ENCODE measurements around the gene PTPRR.
"Not testable (repeated sequence)": the region's sequence is repeated elsewhere in the genome, so short reads cannot be mapped to it uniquely, and the experiment has no call there.

PTPRR gene

GRCh38 chr12:70807993-70808392, 112.5 kb downstream of the PTPRR start:
- H3K4me3 Mint-ChIP-seq; H3K4me1 Mint-ChIP-seq (ENCODE audit: low read depth); H3K36me3 Mint-ChIP-seq (ENCODE audit: low read depth); H3K9me3 Mint-ChIP-seq; H3K27ac Mint-ChIP-seq; H3K27me3 Mint-ChIP-seq: not testable (repeated sequence)

- H3K4me1 Mint-ChIP-seq (ENCODE audit: low read depth), result no peaks in the 10 kb centered on the region
- H3K9me3 Mint-ChIP-seq, result peaks cover 8% of the 10 kb centered on the region
- H3K4me3 Mint-ChIP-seq, result no peak overlapping the region
- no peaks in the 10 kb centered on the region for H3K27me3 Mint-ChIP-seq
- no peak overlapping the region for H3K27ac Mint-ChIP-seq
- H3K36me3 Mint-ChIP-seq (ENCODE audit: low read depth), result no peaks in the 10 kb centered on the region
Measured at GRCh38 chr12:70806827-70807226, 113.7 kb downstream of the PTPRR start.

GRCh38 chr12:70806043-70806442, 114.5 kb downstream of the PTPRR start:
- Mint-ChIP-seq H3K9me3 (peaks cover 8% of the 10 kb centered on the region), H3K4me3 (no peak overlapping the region), H3K27me3 (no peaks in the 10 kb centered on the region), H3K36me3 (ENCODE audit: low read depth) (no peaks in the 10 kb centered on the region), H3K27ac (no peak overlapping the region), H3K4me1 (ENCODE audit: low read depth) (no peaks in the 10 kb centered on the region)

- Mint-ChIP-seq H3K9me3 (peaks cover 3% of the 10 kb centered on the region), H3K27ac (no peak overlapping the region), H3K27me3 (no peaks in the 10 kb centered on the region), H3K4me1 (ENCODE audit: low read depth) (no peaks in the 10 kb centered on the region), H3K4me3 (no peak overlapping the region), H3K36me3 (ENCODE audit: low read depth) (no peaks in the 10 kb centered on the region)
Measured at GRCh38 chr12:70798016-70798783, 122.3 kb downstream of the PTPRR start.

DNA sequence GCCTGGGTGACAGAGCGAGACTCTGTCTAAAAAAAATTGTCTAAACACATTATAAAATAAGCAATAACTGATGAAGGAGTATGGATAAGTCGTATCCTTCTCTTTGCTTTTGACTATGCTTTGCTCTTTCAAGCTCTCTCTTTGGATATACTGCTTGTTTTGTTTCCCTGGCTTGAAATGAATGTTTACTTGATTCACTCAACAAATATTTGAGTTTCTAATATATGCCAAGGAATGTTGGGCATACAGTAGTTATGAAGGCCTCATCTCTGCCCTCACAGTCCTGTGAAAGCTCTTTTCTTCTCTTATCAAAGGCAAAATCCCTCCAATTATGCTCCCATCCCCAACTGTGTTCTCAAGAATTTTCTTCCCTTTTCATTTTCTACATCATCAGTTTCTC, 123.5 kb downstream of the PTPRR start:
- Mint-ChIP-seq H3K36me3 (ENCODE audit: low read depth) (no peaks in the 10 kb centered on the region), H3K4me3 (no peak overlapping the region), H3K27ac (no peak overlapping the region), H3K9me3 (peaks cover 3% of the 10 kb centered on the region), H3K4me1 (ENCODE audit: low read depth) (no peaks in the 10 kb centered on the region), H3K27me3 (no peaks in the 10 kb centered on the region)

DNA sequence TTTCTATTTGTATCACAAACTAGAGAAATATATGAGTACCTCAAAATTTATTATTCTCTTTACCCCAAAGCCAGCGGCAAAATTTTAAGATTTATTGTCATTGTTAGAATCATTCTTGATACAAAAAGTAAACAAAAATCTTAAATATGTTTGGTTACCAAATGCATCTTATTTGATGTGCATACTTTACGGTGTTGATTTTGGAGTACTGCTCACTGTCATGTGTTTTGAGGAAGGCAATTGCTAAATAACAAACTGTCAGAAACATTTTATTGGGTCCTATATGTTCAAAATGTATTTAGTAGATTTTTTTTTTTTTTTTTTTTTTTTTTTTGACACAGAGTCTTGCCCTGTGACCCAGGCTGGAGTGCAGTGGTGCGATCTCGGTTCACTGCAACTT, 124.9 kb downstream of the PTPRR start:
- peaks cover 3% of the 10 kb centered on the region for H3K9me3 Mint-ChIP-seq
- no peaks in the 10 kb centered on the region for H3K27me3 Mint-ChIP-seq

DNA sequence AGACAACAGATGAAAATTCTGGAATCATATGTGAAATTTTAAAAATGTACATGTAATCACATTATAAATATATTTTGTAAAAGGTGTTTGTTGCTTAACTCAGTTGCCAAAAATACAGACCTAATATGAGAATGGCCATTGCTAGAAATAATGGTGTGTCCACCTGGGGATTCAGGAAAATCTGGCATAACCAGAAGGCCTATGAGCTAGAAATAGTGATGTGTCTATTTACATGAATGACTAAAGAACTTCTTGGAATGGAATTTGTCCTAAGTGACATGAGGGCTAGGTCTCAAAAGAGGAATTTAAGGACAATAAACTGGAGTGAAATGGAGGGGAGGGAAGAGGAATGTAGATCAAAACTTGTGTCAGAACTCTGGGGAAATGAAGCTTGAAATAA, 126.4 kb downstream of the PTPRR start:
- Mint-ChIP-seq H3K27ac (no peak overlapping the region), H3K36me3 (ENCODE audit: low read depth) (no peaks in the 10 kb centered on the region), H3K27me3 (no peaks in the 10 kb centered on the region), H3K4me1 (ENCODE audit: low read depth) (no peaks in the 10 kb centered on the region), H3K9me3 (peaks cover 3% of the 10 kb centered on the region), H3K4me3 (no peak overlapping the region)

More for the DNA sequence above, 124.9 kb downstream of the PTPRR start:
- Mint-ChIP-seq H3K27ac (no peak overlapping the region), H3K4me3 (no peak overlapping the region), H3K36me3 (ENCODE audit: low read depth) (no peaks in the 10 kb centered on the region), H3K4me1 (ENCODE audit: low read depth) (no peaks in the 10 kb centered on the region)

- H3K27ac Mint-ChIP-seq, result no peak overlapping the region
- H3K4me1 Mint-ChIP-seq (ENCODE audit: low read depth), result no peaks in the 10 kb centered on the region
- H3K9me3 Mint-ChIP-seq, result no peaks in the 10 kb centered on the region
- no peak overlapping the region for H3K4me3 Mint-ChIP-seq
- peaks cover 4% of the 10 kb centered on the region for H3K27me3 Mint-ChIP-seq
- no peaks in the 10 kb centered on the region for H3K36me3 Mint-ChIP-seq (ENCODE audit: low read depth)
Measured at GRCh38 chr12:70788774-70789173, 131.8 kb downstream of the PTPRR start.

GRCh38 chr12:70787612-70788011, 132.9 kb downstream of the PTPRR start:
- Mint-ChIP-seq H3K27ac (no peak overlapping the region), H3K27me3 (peaks cover 4% of the 10 kb centered on the region), H3K4me3 (no peak overlapping the region), H3K9me3 (no peaks in the 10 kb centered on the region), H3K36me3 (ENCODE audit: low read depth) (no peaks in the 10 kb centered on the region), H3K4me1 (ENCODE audit: low read depth) (no peaks in the 10 kb centered on the region)

GRCh38 chr12:70785896-70786295, 134.6 kb downstream of the PTPRR start:
- H3K27me3 Mint-ChIP-seq, result peaks cover 4% of the 10 kb centered on the region
- H3K9me3 Mint-ChIP-seq, result no peaks in the 10 kb centered on the region
- no peaks in the 10 kb centered on the region for H3K4me1 Mint-ChIP-seq (ENCODE audit: low read depth)
- no peak overlapping the region for H3K27ac Mint-ChIP-seq
- H3K4me3 Mint-ChIP-seq, result no peak overlapping the region
- no peaks in the 10 kb centered on the region for H3K36me3 Mint-ChIP-seq (ENCODE audit: low read depth)

GRCh38 chr12:70784042-70784668, 136.4 kb downstream of the PTPRR start:
- Mint-ChIP-seq H3K4me3 (no peak overlapping the region), H3K27me3 (peaks cover 8% of the 10 kb centered on the region), H3K9me3 (no peaks in the 10 kb centered on the region), H3K4me1 (ENCODE audit: low read depth) (no peaks in the 10 kb centered on the region), H3K27ac (no peak overlapping the region), H3K36me3 (ENCODE audit: low read depth) (no peaks in the 10 kb centered on the region)

DNA sequence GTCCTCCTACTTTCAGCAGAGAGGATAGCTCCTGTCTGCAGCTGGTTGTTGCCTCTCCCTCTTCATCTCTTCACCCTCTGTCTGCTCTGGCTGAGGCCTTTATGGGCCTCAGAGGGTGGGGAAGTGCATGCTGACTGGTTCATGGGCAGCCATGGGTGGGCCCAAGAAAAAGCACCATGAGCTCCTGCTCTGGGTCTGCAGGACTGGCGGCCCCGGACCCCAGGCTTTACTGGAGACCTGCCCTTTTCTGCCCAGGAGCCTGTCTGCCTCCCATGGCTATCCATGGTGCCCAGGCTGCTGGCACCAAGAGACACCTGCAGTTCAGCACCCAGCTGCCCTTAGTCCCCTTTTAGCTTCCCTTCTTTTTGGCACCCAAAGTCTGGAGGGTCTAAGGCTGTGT, 137.1 kb downstream of the PTPRR start:
- no peak overlapping the region for H3K27ac Mint-ChIP-seq
- H3K9me3 Mint-ChIP-seq, result no peaks in the 10 kb centered on the region
- H3K36me3 Mint-ChIP-seq (ENCODE audit: low read depth), result no peaks in the 10 kb centered on the region
- H3K4me3 Mint-ChIP-seq, result no peak overlapping the region
- peaks cover 8% of the 10 kb centered on the region for H3K27me3 Mint-ChIP-seq
- H3K4me1 Mint-ChIP-seq (ENCODE audit: low read depth), result no peaks in the 10 kb centered on the region

GRCh38 chr12:70779250-70779649, 141.3 kb downstream of the PTPRR start:
- H3K4me3 Mint-ChIP-seq, result no peak overlapping the region
- peaks cover 4% of the 10 kb centered on the region for H3K27me3 Mint-ChIP-seq
- no peaks in the 10 kb centered on the region for H3K36me3 Mint-ChIP-seq (ENCODE audit: low read depth)
- no peaks in the 10 kb centered on the region for H3K4me1 Mint-ChIP-seq (ENCODE audit: low read depth)
- H3K9me3 Mint-ChIP-seq, result no peaks in the 10 kb centered on the region
- H3K27ac Mint-ChIP-seq, result no peak overlapping the region

- no peaks in the 10 kb centered on the region for H3K36me3 Mint-ChIP-seq (ENCODE audit: low read depth)
- no peaks in the 10 kb centered on the region for H3K4me1 Mint-ChIP-seq (ENCODE audit: low read depth)
- no peaks in the 10 kb centered on the region for H3K9me3 Mint-ChIP-seq
- H3K27me3 Mint-ChIP-seq, result no peaks in the 10 kb centered on the region
- H3K4me3 Mint-ChIP-seq, result no peak overlapping the region
- no peak overlapping the region for H3K27ac Mint-ChIP-seq
Measured at GRCh38 chr12:70774055-70774454, 146.5 kb downstream of the PTPRR start.

DNA sequence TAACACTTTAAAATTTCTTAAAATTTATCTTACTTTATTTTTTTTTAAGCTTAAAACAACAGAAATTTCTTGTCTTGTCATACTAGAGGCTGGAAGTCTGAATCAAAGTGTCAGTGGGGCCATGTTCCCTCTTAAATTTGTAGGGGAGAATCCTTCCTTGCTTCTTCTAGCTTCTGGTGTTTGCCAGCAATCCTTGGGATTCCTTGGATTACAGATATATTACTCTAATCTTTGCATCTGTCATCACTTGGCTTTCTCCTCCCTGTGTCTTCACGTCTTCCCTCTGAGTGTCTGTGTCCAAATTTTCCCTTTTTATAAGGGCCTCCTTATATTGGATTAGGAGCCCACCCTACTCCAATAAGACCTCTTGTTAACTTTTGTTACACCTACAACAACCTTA, 147.7 kb downstream of the PTPRR start:
- H3K36me3 Mint-ChIP-seq (ENCODE audit: low read depth), result no peaks in the 10 kb centered on the region
- no peaks in the 10 kb centered on the region for H3K9me3 Mint-ChIP-seq
- no peak overlapping the region for H3K4me3 Mint-ChIP-seq
- no peaks in the 10 kb centered on the region for H3K4me1 Mint-ChIP-seq (ENCODE audit: low read depth)
- no peaks in the 10 kb centered on the region for H3K27me3 Mint-ChIP-seq
- H3K27ac Mint-ChIP-seq, result no peak overlapping the region

DNA sequence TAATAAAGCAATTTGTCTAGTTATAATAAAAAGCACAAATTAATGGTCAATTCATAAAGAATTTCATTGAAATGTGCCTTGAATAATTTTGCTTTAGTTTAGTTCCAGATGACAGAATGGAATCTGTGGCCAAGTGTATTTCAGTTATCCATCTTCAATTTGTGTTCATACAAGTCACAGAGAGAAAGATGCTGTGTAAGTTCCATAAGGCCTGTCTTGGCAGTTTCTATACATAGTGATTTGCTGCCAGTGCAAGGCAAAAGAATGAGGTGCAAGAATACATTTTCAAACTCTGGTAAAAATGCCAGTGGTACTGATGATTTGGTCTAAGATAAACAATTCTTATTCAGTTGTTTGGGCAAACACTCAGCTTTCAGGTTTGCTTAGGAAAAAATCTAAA, 149.0 kb downstream of the PTPRR start:
- H3K27me3 Mint-ChIP-seq, result no peaks in the 10 kb centered on the region
- no peaks in the 10 kb centered on the region for H3K36me3 Mint-ChIP-seq (ENCODE audit: low read depth)
- no peaks in the 10 kb centered on the region for H3K4me1 Mint-ChIP-seq (ENCODE audit: low read depth)
- H3K9me3 Mint-ChIP-seq, result no peaks in the 10 kb centered on the region
- H3K4me3 Mint-ChIP-seq, result no peak overlapping the region
- H3K27ac Mint-ChIP-seq, result no peak overlapping the region
